NCI-H524 treated with DMSO at 0.1 percent for 48 hours (cell line): ENCODE data around the gene RASSF1.

Source experiments
- DNase-seq: peaks from one replicate; lab custom pipeline; 2025; lab: John Stamatoyannopoulos, UW

Gene RASSF1

DNA sequence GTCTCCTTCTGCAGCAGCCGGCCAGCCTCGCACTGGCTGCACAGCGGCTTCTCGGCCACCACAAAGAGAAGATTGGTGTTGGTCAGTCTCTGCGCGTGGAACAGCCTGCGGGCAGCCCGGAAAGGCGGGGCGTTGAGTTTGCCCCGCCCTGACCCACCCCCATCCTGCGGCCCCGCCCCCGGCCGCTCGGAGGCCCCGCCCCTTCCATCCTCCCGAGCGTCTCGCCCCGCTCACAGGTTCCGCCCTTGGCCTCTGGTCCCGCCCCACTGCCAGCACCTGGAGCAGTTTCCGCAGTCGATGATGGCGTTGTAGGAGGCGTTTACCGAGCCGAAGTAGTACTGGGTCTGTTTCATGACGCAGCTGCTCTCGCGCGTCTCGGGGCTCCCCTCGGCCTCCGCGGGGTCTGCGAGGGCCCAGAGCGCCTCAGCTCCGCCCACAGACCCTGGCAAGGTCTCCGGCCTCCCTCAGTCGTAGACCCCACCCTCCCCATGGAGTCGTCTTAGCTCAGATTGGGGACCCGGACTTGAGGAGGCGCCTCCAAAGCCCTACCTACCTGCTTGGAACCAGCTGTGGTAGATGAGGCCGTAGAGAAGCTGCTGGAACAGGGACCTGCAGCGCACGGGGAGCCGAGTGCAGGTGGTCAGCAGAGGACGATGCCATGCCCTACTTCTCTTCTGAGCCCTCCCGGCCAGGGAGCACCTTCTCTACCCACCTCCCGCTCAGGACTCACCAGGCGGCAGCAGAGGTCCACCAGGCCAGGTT, 24.6 kb upstream of the RASSF1 start:
- no peak for DNase-seq

DNA sequence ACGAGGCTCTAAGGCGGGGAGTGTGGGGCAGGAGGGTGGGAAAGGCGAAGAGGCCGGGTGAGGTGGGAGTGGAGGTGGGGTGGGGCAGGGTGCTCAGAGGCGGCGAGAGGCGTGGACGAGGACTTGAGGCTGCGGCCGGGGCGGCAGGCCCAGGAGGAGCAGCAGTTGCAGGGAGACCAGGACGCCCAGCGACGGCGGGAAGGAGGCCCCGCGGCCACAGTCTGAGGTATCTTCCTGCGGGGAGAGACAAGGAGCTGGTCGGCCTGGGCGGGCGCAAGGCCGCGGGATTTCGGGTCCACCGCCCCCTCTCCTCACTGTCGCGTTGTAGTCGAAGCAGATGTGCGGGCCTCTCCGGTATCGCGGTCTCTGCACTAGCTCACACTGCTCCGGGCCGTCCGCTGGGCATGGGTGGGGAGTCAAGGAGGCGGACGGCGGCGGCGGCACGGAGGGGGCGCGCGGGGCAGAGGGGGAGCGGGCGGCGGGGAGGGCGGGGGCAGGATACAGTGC, 24.0 kb upstream of the RASSF1 start:
- no peak for DNase-seq

DNA sequence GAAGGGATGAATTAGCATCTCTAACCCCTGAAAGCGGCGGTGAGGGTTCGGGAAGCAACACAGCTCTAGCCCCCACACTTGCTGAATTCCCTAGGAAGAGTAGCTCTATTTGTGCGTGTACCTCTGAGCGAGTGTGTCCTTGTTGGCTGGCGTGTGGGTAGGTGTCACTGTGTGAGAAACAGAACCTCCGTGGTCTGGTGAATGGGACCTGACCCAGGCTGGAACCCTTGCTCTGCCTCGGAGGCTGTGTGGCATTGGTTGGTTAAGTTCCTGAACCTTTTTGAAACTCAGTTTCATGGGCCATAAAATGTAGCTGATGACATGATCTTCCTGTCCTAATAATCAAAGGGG, 19.1 kb upstream of the RASSF1 start:
- no peak for DNase-seq

DNA sequence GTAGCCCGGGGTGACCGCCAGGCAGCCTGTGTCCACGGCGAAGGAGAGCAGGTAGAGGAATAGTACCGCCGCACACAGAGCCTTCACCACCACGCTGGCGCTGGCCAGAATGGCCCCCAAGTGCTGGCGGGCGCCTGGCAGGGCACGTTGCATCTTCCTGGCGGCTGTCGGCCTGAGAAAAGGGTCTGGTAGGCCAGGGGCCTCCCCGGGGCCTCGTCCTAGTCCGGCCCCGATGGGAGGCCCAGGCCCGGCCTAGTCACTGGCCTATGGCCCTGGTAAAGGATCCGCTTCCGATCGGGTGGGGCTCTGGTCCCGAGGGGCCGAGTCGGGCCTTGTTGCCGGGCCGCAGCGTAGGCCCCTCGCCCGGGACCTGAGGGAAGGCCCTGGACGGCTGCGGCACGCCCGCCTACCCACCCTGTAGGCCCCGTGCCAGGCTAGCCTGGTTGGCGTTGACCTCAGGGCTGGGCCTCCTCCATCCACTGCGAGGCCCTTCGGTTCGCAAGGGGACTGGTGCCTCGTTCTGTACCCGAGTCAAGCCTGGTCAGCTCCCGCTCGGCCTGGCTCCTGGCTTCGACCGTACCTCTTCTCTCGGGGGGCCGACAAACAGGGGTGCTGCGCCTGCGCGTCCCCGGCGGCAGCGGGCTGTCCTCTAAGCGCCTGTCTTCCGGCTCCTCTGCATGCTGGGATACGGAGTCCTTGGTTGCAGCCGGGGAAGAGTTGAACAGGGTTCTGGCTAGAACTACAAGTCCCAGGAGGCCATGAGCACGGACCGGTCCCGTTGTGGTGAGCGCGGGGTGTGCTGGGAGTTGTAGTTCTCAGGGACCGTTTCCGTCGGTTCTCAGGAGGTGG, 18.5 kb upstream of the RASSF1 start, which contains the start of gene TMEM115:
Gene TMEM115 (minus strand): TSS at position 611 of the 849 bp plus-strand sequence. CDS start 458 bp downstream, at position 153.
- DNase-seq = peak; percentile 83

DNA sequence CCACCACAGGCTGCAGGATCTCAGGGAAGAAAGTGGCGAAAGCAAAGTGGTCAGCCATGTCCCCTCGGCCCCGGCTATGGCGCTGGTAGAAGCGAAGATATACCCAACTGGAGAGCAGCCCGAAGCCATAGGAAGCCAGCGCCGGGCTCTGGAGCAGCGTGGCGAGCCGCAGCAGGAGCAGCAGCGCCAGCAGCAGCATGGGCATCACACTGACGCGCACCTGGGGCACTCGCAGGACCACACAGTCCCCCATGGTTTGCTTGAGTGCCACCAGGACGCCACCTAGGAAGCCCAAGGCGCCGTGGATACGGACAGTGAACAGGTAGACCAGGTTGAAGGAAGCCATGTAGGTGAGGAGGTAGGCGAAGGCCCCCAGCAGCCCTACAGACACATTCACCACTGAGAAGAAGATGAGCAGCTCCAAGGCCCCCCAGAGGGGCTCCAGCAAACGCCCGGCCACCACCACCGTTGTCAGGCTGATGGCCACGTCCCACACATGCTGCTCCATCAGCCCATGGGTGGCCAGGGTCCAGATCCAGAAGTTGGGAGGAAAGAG, 17.8 kb upstream of the RASSF1 start:
- no peak for DNase-seq

DNA sequence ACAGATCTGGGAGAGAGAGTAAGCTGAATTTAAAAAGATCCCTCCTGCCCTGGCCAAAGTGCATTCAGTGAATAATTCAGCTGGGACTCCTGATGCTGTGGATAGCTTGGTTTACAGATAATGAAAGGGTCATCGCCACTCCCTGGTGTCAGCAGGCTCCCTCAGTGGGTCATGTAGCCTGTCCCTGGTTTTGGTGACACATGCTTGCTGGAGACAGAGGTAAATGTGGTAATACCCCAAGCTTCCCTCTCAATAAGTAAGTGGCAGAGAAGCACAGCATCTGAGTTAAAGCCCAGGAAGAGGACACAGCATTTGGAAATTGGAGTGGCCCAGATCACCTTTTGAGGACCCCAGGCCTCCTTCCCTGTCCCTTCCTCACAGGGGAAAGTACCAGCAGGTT, 16.8 kb upstream of the RASSF1 start:
- no peak for DNase-seq

DNA sequence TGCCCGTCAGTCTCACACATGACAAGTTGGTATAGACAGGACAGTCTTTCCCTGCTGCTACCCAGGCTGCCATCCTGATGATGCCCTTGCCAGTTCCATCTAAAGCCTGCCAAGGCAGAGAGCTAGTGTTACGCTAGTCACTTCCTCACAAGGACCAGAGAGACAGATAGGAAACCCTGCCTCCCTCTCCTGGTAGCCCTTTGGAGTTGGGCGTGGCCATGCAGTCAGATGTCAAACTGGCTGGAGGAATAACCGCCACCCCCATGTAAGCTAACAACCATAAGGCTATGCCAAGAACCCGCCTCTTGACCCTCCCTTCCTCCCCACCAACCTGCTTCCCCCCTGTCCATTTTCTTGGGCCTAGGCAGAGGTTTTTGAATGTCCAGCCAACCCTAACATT, 15.9 kb upstream of the RASSF1 start:
- no peak for DNase-seq

DNA sequence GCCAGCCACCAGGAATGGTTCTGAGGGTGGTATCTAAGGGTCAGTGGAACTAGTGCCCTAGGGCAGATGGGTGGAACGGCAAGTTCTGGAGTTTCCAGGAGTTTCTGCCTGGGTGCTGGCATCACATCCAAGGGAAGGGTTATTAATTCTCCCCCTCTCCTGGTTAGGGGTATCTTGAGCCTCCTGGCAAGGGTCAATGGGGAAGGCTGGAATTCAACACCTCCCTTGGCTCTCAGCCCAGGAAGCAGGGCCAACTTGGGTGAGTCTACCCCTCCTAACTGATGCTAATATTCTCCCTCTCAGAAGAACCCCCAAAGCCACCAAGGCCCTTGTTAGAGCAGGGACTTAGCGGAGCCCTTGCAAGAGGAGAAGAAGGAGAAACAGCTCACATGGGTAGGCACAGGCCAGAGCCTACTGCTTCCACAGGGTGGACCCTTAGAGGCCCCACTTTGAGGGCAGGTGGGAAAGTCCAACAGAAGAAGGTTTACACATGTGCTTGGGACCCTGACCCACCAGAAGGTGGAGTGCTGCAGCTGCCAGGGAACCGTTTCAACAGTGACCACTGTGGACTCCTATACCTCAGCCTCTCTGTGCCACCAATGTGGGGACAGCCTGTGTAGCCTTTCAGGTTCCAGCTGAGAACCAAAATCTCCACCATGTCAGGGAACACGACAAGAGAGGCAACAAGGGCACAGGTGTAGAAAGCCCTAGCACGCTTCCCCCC, 15.4 kb upstream of the RASSF1 start:
- no peak for DNase-seq

DNA sequence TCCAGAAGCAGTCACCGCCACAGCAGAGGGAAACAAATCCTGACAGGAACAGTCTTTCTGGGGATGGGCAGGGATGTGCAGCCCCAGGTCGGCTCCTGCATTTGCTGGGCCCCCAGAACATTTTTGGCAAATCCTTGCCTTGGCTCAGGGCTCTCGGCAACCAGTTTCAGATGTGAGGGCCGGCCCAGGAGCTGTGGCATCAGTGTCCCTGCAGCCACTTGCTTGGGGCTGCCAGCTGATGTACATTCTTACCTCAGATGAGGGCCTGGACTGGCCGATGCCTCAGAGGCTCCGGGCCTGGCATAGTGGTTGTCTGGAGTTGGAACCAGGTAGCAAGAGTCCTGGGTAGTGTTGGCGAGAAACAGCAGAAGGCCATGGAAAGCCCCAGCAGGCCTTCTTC, 14.2 kb upstream of the RASSF1 start:
- DNase-seq = no peak

DNA sequence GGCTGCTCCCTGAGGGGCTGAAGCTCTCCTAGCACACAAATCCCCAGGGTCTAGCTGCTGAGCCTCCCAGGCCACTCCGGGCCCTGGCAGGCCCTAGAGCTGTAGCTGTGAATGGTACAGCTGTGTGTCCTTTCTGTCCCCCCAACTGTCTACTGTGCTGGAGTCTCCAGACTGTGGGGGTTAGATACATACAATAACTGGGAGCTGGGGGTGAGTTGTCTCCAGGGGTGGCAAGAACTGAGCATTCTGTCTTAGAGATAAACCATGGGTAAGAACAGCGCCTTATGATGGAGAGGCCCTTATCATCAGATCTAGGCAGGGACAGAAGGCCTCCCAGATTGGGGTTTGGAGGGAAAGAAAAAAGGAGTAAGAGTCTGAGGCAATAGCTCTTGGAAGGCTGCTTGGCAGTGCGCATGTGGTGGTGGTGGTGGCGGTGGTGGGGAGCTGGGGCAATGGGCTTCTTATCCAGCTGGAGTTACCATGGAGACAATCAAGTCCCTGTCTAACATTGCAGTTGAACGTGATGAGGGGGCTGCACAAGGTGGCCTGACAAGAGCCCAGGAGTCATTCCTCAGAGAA, 13.6 kb upstream of the RASSF1 start:
- no peak for DNase-seq

DNA sequence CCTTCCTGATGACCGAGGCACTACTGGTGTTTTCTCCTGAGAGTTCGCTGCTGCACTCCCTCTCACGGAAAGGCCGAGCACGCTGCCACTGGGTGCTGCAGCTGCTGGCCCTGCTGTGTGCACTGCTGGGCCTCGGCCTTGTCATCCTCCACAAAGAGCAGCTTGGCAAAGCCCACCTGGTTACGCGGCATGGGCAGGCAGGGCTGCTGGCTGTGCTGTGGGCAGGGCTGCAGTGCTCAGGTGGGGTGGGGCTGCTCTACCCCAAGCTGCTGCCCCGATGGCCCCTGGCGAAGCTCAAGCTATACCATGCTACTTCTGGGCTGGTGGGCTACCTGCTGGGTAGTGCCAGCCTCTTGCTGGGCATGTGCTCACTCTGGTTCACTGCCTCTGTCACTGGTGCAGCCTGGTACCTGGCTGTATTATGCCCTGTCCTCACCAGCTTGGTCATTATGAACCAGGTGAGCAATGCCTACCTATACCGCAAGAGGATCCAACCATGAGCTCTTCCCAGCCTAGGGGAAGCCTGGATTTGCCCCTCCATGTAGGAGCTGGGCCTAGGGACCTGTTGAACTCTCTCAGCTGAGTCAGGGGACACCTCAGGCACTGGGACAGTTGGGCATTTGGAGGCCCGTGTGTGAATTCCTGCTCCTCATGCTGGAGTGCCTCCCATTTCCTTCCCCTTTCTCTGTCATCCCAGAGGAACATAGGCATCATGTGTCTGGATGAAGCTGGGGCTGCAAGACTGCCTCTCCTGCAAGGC, 12.8 kb upstream of the RASSF1 start:
- no peak for DNase-seq

DNA sequence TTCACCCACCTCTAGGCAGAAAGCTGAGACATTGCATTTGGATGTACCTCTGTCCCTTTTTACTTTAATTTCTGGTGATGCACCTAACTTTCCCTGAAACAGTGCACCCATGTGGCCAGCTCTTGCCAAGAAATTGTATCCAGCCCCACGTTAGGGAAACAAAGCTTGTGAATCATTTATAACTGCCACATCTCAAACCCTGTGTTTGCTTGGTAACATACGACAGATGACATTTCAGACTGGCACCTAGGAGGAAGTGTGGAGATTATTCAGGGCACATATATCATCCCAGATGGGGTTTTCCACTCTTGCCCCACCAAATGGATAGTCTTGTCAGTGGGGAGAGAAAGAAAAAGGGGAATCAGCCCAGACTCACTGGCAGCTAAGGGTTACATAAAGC, 12.1 kb upstream of the RASSF1 start:
- DNase-seq = no peak

DNA sequence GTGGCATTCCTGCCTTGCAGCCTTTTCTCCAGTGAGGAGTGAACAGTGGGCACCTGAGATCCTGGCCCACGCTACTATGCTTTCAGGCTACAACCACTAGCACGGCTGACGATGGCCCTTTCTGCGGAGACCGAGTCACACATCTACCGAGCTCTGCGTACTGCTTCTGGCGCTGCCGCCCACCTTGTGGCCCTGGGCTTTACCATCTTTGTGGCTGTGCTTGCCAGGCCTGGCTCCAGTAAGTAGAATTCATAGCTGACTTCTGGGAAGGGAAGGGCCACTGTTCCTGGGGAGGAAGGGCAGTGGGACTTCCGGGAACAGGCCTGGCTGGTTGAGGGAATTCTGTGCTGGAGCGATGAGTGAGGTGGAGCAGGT, 10.7 kb upstream of the RASSF1 start:
- DNase-seq = no peak

DNA sequence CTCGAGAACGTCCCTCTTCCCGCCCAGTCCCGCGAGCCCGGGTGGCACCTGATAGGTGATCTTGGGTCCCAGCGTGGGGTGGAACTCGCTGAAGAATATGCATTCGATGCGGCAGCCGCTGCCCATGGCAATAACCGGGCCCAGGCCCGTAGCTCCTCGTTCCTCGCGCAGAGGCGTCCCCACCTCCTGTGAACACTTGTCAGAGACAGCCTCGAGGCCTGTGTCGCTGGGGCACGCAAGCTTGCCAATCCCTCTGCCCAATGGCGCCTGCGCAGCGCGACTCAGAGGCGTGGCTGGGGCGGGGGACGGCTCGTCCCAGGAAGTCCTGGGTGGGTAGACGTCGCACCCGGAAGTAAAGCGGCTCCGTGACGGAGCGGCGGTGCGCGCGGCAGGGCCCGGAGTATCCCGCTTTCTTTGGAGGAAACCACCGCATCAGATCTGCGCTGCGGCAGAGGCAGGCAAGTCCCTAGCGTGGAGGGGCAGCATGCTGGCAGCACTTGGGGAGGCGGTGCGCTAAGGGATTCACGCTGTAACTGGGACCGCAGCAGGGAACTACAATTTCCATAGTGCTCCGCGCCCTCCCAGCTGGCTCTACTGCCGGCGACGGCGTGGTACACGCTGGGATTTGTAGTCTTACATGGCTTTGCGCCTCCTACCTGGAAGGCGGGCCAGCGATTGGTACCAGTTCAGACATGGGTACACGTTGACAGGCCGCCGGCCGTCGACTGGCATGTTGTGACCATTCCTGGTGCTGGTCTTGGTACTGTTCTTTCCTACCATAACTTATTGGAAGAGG, 10.1 kb upstream of the RASSF1 start, which contains the start of the genes CYB561D2 and NPRL2:
Gene CYB561D2 (plus strand): TSS at position 336 of the 796 bp plus-strand sequence. CDS start 572 bp downstream, outside the sequence.
Gene NPRL2 (minus strand): TSS at position 249 of the 796 bp plus-strand sequence. CDS start 123 bp downstream, at position 126.
- DNase-seq = peak; percentile 50

DNA sequence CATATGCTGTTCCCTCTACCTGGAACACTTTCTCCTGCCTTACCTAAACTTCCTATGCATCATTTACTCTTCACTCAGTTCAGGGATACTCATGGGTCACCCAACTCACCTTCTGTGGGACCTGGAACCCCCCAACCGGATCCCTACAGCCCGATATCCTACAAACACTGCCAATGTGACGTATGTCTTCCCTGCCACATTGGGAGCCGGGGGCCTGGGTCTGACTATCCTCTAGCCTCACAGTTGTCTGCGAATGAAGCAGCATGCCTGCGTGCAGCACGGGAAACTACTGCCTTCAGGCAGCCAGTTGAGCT, 9.5 kb upstream of the RASSF1 start:
- DNase-seq = no peak

DNA sequence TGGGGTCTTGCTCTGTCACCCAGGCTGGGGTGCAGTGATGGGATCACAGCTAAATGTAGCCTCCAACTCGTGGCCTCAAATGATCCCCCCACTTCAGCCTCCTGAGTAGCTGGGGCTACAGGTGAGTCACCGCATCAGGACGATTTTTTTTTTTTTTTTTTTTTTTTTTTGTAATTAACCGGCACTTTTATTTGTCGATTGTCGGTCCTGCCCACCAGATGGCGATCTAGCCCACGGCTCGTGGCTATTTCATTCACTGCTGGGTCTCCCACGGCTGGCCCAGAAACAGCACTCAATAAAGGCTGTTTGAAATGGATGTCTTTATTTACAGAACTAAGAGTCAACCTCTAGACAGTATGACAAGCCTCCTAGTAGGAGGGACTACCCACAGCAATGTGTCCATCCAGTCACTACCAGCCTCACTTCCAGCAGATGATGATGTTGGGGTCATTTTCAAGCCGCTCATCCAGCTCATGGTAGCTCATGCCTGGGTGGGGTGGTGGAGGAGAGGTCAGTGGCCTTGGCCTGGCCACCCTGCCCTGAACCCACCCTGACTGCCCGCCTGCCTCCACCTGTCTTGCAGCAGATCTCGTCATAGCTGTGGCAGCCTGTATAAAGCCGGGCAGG, 6.7 kb upstream of the RASSF1 start:
- DNase-seq = no peak

DNA sequence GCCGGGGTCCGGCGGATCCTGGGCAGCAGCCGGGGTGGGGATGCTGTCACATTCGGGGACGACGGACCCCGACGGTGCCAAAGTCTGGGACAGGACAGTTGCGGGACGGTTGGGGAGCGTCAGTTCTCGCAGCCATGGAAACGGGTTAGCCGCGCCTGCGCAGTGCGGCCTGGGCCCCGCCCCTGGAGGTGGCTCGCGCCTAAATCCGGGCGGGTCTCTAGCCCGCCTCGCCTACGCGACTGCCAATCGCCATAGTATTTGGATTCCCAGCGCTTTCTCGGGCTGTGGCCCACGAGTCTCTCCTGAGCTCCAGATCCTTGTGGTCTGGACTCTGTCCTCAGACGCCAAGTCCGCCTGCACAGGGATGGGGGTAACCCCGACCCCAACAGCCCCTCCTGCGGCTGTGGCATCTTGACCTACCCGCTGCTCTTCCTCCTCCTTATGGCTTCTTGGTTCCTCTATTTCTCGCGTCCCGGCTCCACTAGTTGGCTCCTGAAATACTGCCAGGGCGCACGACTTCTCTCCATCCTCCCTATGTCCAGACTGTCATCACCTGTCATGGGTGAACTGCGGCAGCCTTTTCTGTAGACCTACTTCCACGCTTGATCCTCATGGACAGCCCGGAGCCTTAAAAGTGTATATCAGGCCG, 5.1 kb upstream of the RASSF1 start, which contains the start of gene ZMYND10:
Gene ZMYND10 (minus strand): TSS at position 147 of the 649 bp plus-strand sequence. CDS start 153 bp downstream, outside the sequence.
- no peak for DNase-seq

DNA sequence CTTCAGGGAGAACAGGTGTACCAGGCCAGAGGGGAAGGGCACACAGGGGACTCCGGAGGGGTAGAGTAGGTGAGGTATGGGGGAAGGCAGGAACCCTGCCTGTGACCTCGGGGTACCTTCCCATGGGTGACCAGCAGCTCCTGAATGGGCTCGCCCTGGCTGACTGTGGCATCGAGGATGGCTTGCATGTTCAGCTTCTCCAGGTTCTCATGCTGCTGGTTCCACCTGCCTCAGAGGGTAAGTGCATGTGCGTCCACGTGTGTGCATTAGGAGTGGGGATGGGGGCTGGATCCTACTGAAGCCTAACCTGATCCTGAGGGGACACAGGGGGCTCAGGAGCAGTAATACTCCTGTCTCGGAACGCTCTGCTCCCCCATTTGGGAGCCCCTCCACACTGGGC, 4.4 kb upstream of the RASSF1 start:
- DNase-seq = no peak
